GM19035 (cell line): ENCODE data around the gene ZNF618.

ENCODE experiments used
- ATAC-seq: cut with Tn5 transposase; IDR thresholded peaks from one replicate; pipeline ENCODE4 v1.9.1; 2021; ENCODE audit not compliant: unreplicated experiment

Gene ZNF618

DNA sequence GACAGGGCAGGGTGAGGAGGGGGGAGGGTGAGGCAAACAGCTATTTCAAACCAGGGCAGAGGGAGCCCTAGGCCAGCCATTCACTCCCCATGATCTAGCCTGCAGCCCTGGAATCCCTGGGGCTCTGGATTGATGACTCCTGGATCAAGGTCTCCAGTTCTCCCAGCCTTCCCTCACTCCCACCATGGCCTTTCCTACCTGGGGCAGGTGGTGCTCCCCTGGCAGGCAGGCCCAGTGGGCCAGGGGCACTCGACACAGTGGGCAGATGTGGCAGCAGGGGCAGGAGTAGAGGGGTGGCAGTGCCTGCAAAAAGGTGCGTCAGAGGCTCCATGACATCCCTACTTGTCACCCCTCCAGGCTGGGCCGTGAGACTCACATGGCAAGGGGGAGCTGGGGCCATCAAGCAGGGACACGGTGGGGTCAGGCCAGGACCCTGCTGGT is 216.9 kb downstream of the ZNF618 start:
- no peak for ATAC-seq

DNA sequence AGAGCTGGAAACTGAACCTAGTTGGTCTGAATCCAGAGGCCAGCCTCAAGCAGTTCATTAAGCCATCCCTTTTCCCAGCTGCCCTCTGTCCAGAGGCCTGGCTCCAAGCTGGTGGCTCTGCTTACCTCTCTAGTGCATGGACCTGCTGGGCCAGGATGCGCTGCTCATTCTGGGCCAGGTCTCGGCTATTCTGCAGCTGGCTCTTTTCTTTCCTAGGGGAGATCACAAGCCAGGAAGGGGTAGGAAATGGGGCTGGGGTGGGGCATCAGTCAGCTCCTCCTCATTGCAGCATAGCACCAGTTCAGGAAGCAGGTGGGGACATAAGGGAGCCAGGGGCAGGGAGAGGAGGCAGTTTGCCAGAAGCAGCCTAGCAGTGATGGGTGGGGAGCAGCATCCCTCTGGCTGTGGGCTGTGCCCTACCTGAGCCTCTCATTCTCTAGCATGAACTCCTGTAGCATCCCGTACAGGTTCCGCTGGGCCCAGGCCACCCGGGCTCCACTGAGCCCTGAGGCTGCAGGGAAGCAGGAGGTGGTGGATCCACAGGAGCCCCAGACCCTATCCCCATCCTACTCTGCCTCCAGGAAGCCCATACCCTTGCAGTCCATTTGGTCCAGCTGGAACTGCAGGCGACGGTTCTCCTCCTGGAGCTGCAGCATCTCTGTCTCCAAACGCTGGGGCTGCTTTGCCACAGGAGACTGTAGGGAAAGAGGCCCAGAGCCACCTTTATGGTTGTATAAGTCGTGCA is 217.8 kb downstream of the ZNF618 start:
- no peak for ATAC-seq

GRCh38 chr9:114094971-114095370 is 218.9 kb downstream of the ZNF618 start:
- ATAC-seq: no peak

- ATAC-seq: no peak
These were observed 220.0 kb downstream of the ZNF618 start for GRCh38 chr9:114096041-114096511.

DNA sequence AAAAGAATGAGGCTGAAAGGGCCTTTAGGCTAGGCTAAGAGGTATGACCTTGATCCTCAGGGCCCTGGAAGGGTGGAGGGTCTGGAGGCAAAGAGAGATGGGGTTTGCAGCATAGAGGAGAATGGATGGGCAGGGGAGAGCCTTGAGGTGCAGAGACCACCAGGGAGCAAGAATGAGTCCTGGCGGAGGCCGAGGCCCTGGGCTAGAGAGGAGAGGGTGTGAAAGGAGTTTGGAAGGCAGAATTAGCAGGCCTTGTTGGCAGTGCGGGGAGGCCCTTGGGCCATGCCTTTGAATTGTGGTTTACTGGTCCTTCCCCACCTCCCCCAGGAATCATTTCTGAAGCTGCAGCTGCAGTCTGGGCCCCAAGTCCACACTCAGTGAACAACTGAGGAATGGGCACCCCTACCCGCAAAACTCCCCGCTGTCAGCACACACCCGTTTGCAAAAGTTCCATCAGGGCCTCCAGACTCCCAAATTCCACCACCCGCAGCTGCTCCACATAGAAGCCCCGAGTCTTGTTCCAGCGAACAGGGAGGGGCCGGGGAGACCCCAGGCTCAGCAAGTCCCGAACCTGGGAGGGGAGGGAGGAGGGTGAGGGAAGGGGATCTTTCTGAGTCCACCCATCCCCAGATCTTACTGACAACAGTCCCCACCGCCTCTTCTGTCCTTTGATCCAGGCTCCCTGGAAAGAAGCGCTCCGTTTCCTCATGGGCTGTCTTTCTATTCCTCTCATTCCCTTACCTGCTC is 220.9 kb downstream of the ZNF618 start:
- ATAC-seq: no peak

DNA sequence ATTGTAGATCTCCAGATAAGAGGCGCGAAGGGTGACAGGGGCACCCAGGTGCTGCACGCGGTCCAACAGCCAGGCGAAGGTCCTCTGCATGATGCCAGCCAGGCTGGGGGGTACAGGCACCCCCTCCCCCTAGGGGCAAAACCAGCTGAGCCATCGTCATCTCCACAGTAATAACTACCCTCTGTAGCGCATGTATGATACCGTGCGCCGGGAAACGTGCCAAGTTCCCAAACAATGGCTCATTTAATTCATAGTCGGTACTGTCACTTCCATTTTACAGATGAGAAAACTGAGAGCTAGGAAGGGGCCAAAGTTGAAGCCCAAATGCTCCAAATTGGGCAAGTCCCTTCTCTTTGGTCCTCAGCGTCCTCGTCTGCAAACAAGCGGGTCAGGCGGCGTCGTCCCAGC is 221.5 kb downstream of the ZNF618 start:
- no peak for ATAC-seq

DNA sequence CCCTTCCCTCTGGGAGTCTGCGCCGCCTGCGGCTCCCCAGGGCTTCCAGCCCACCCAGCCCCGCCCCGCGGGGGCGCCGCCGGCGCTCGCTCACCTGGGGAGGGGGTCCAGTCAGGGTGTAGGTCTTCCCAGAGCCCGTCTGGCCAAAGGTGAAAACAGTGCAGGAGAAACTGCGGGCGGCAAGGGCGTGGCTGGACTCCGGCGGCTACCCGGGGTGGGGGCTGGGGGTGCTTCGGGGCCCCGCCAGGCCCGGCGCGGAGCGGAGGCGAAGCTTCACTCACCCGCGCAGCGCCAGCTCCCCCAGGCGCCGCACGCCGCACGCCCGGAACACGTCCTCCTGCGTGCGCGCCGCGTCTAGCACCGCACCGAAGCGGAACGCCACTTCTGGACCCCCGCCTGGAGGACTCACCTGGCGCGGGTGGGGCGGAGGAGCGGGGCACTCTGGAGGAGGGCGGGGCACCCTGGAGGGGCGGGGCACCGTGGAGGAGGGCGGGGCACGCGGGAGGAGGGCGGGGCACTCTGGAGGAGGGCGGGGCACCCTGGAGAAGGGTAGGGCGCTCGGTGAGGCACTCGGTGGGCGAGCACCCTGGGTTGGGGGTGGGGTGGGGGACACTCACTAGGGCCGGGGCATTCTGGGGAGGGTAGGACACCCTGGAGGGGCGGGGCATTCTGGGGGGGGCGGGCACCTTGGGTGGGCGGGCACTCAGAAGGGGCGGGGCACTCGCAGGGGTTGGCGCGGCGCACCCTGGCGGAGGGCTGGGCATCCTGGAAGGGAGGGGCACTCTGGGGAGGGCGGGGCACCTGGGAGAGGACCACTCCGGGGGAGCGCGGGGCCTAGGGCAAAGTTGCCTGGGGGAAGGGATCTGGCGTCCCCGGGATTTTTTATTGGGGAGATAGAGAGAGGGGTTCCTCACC is 222.2 kb downstream of the ZNF618 start:
- no peak for ATAC-seq

GRCh38 chr9:114098936-114099668 is 223.0 kb downstream of the ZNF618 start, which contains the start of gene KIF12:
Gene KIF12 (minus strand): TSS chr9:114099292. CDS start chr9:114099276, 16 bp downstream.
- no peak for ATAC-seq

GRCh38 chr9:114099669-114100270 is 223.7 kb downstream of the ZNF618 start:
- ATAC-seq: no peak

GRCh38 chr9:114100536-114100935 is 224.4 kb downstream of the ZNF618 start:
- no peak for ATAC-seq

GRCh38 chr9:114102484-114102883 is 226.4 kb downstream of the ZNF618 start:
- ATAC-seq: no peak

DNA sequence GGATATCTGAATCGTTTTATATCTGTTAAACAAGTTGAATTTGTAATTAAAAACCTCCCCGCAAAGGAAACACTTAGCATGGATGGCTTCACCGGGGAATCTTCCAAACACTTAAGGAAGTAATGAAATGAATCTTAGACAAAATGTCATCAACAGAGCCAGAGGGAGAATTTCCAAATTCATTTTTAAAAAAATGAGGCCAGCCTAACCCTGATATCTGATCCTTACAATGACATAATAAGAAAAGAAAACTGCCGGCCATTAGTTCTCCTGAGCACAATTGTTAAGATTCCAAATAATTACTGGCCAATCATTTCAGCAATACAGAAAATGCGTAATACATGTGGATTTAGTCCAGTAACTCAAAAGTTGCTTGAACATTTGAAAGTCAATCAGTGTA is 229.1 kb downstream of the ZNF618 start:
- no peak for ATAC-seq
